ENCODE data around the gene GDPD5.

- TF ChIP-seq SUZ12 (IDR thresholded peaks at IDR 0.05; ENCODE audit: extremely low read depth, insufficient read depth, insufficient read length), result no peak
- TF ChIP-seq ZNF274 (IDR thresholded peaks at IDR 0.05; ENCODE audit: low read depth, low read length), result no peak
- TF ChIP-seq YY1 (IDR thresholded peaks at IDR 0.05; ENCODE audit: insufficient read depth, insufficient read length), result no peak
Observed at GRCh38 chr11:75432911-75433321, 92.8 kb downstream of the GDPD5 start, which contains the start of gene KLHL35.

Data from NT2/D1 (cell line).